ENCODE measurements around the gene CHST9.

The CHST9 gene

GRCh38 chr18:27010784-27011183 lies 174.3 kb downstream of the CHST9 start:
- H3K4me3 ChIP-seq (ENCODE audit: low read depth, low read length): no peak overlapping the region
- peak; percentile 7 for DNase-seq (ENCODE audit: low read depth)
- TF ChIP-seq CTCF (IDR thresholded peaks at IDR 0.05; ENCODE audit: control insufficient read depth, extremely low read depth, insufficient read depth): no peak

DNA sequence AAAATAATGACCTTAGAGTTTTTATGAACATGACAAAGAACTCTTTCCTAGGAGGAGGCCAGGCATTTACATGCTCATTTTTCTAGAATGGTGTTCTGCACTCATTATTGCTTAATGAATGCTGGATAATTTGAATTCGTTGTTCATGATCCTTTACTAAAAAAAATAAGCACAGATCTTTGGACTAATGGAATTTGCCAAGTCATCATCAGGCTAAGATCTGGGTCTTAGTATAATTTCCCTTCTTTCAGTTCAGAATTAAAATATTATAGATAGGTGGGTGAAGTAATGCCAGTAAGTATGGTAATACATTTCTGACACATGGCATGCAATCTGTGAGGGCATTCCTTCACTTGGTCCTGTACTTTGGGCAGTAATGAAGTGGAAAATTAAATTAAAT lies 175.8 kb downstream of the CHST9 start:
- H3K4me3 ChIP-seq (ENCODE audit: low read depth, low read length): no peak overlapping the region
- no peak for TF ChIP-seq CTCF (IDR thresholded peaks at IDR 0.05; ENCODE audit: control insufficient read depth, extremely low read depth, insufficient read depth)
- no peak for DNase-seq (ENCODE audit: low read depth)

GRCh38 chr18:27008575-27008974 lies 176.5 kb downstream of the CHST9 start:
- DNase-seq (ENCODE audit: low read depth): no peak
- TF ChIP-seq CTCF (IDR thresholded peaks at IDR 0.05; ENCODE audit: control insufficient read depth, extremely low read depth, insufficient read depth): no peak

GRCh38 chr18:27007880-27008279 lies 177.2 kb downstream of the CHST9 start:
- no peak for TF ChIP-seq CTCF (IDR thresholded peaks at IDR 0.05; ENCODE audit: control insufficient read depth, extremely low read depth, insufficient read depth)
- H3K4me3 ChIP-seq (ENCODE audit: low read depth, low read length): no peak overlapping the region
- no peak for DNase-seq (ENCODE audit: low read depth)

More at GRCh38 chr18:27008575-27008974, 176.5 kb downstream of the CHST9 start:
- no peak overlapping the region for H3K4me3 ChIP-seq (ENCODE audit: low read depth, low read length)

DNA sequence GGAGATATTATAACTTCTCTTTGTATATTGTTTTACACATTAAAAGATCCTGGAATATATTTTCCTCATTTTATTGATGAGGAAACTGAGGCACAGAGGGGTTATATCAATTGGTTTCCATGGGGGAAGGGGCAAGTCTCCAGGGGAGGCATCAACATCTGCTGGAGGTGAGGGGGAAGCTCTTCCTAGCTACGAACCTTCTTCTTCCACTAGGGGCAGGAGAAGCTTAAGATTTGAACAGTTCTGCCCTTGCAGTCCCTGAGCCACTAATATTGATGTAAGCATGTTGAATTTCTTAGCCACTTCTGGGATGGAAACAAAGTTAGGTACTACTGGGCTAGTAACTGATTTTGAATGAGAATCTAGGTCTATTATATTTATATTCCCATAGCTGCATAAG lies 179.5 kb downstream of the CHST9 start:
- peak; percentile 41 for TF ChIP-seq CTCF (IDR thresholded peaks at IDR 0.05; ENCODE audit: control insufficient read depth, extremely low read depth, insufficient read depth)
- no peak overlapping the region for H3K4me3 ChIP-seq (ENCODE audit: low read depth, low read length)
- DNase-seq (ENCODE audit: low read depth): no peak

GRCh38 chr18:27004056-27004829 lies 180.9 kb downstream of the CHST9 start:
- peak; percentile 56 for TF ChIP-seq CTCF (IDR thresholded peaks at IDR 0.05; ENCODE audit: control insufficient read depth, extremely low read depth, insufficient read depth)
- H3K4me3 ChIP-seq (ENCODE audit: low read depth, low read length): no peak overlapping the region
- no peak for DNase-seq (ENCODE audit: low read depth)

DNA sequence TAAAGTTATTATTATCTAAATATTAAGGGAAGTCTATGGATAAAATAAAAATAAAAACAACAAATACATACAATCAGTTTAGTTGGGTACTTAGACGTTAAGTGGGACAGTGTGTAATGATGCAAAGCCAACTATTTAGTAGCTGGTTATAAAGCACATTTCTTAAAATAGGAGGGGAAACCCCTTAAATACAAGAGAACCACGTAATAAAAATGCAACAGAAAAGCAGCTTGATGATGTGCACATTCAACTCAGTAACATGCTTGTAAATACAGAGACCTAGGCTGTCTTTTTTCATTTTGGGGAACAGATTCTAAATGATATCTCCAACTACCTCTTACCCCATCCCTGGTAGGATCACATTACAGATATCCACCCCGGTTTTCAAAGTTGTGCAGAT lies 185.3 kb downstream of the CHST9 start:
- no peak for DNase-seq (ENCODE audit: low read depth)
- no peak overlapping the region for H3K4me3 ChIP-seq (ENCODE audit: low read depth, low read length)
- TF ChIP-seq CTCF (IDR thresholded peaks at IDR 0.05; ENCODE audit: control insufficient read depth, extremely low read depth, insufficient read depth): no peak

Data from LNCaP clone FGC (cell line).